ENCODE data around the gene ZNF467.

The ZNF467 gene

DNA sequence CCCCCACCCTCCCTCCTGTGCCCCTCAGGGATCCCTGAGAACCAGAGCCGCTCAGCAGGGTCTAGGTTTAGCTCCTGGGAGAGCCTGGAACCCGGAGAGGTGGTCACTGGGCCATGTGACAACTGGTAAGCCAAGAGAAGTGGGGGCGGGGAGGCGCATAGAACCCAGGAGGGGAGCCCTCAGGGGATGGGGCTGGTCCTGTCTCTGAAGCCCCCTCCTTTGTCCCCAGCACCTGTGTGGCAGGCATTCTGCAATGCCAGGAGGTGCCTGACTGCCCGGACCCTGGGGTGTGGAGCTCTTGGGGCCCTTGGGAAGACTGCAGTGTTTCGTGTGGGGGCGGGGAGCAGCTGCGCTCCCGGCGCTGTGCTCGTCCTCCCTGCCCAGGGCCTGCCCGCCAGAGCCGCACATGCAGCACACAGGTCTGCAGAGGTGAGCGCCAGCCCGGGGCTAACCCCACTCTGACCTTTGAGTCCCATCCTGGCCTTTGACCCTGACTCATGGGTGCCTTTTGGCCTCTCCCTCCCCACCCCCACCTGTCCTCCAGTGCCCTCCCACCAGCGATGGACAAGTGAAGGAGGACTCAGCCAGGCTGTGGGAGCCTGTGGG lies 42.4 kb upstream of the ZNF467 start:
- ATAC-seq (replicated peaks) (no peak), DNase-seq (no peak)
- no peak overlapping the region for H3K4me3 Mint-ChIP-seq
- H3K27ac Mint-ChIP-seq, result no peak overlapping the region
- H3K36me3 Mint-ChIP-seq, result no peaks in the 10 kb centered on the region
- no peaks in the 10 kb centered on the region for H3K9me3 Mint-ChIP-seq
- H3K4me1 Mint-ChIP-seq, result no peaks in the 10 kb centered on the region
- H3K27me3 Mint-ChIP-seq, result peaks cover 4 to 6% of the 10 kb centered on the region in 2 donors

- H3K27ac Mint-ChIP-seq, result no peak overlapping the region
- no peak overlapping the region for H3K4me3 Mint-ChIP-seq
- no peaks in the 10 kb centered on the region for H3K4me1 Mint-ChIP-seq
- peaks cover 4 to 6% of the 10 kb centered on the region in 2 donors for H3K27me3 Mint-ChIP-seq
- no peaks in the 10 kb centered on the region for H3K9me3 Mint-ChIP-seq
- ATAC-seq (replicated peaks) (no peak), DNase-seq (no peak)
- H3K36me3 Mint-ChIP-seq, result no peaks in the 10 kb centered on the region
Measured at GRCh38 chr7:149815121-149815520, 41.7 kb upstream of the ZNF467 start.

GRCh38 chr7:149814494-149814893 lies 41.1 kb upstream of the ZNF467 start:
- no peaks in the 10 kb centered on the region for H3K9me3 Mint-ChIP-seq
- no peaks in the 10 kb centered on the region for H3K36me3 Mint-ChIP-seq
- H3K27ac Mint-ChIP-seq, result no peak overlapping the region
- no peak overlapping the region for H3K4me3 Mint-ChIP-seq
- ATAC-seq (replicated peaks), result no peak
- peaks cover 6 to 10% of the 10 kb centered on the region in 2 donors for H3K27me3 Mint-ChIP-seq
- no peaks in the 10 kb centered on the region for H3K4me1 Mint-ChIP-seq
- no peak for DNase-seq

GRCh38 chr7:149813254-149814035 lies 40.1 kb upstream of the ZNF467 start:
- H3K9me3 Mint-ChIP-seq, result no peaks in the 10 kb centered on the region
- H3K27ac Mint-ChIP-seq, result no peak overlapping the region
- no peak overlapping the region for H3K4me3 Mint-ChIP-seq
- no peaks in the 10 kb centered on the region for H3K36me3 Mint-ChIP-seq
- ATAC-seq (replicated peaks) (no peak), DNase-seq (no peak)
- H3K4me1 Mint-ChIP-seq, result no peaks in the 10 kb centered on the region
- peaks cover 6 to 10% of the 10 kb centered on the region in 2 donors for H3K27me3 Mint-ChIP-seq

- no peak overlapping the region for H3K27ac Mint-ChIP-seq
- no peak overlapping the region for H3K4me3 Mint-ChIP-seq
- no peaks in the 10 kb centered on the region for H3K9me3 Mint-ChIP-seq
- ATAC-seq (replicated peaks), result no peak
- H3K27me3 Mint-ChIP-seq, result peaks cover 4 to 17% of the 10 kb centered on the region in 2 donors
- DNase-seq, result no peak
- H3K4me1 Mint-ChIP-seq, result no peaks in the 10 kb centered on the region
- H3K36me3 Mint-ChIP-seq, result no peaks in the 10 kb centered on the region
Measured at GRCh38 chr7:149811831-149812490, 38.6 kb upstream of the ZNF467 start.

DNA sequence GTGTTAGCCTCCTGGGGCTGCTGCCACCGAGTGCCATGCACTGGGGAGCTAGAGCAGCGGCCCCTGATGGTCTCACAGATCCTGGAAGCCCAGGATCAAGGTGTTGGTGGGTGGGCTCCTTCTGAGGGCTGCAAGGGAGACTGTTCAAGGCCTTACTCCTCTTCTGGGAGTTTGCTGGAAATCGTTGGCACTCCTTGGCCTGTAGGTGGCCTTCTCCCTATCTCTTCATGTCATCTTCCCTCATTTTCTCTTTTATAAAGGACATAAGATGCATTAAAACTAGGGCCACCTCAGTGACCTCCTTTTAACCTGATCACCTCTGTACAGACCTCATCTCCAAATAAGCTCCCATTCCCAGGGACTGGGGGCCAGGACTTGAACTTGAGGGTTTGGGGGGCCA lies 37.8 kb upstream of the ZNF467 start:
- ATAC-seq (replicated peaks) (no peak), DNase-seq (no peak)
- no peaks in the 10 kb centered on the region for H3K9me3 Mint-ChIP-seq
- no peaks in the 10 kb centered on the region for H3K4me1 Mint-ChIP-seq
- no peaks in the 10 kb centered on the region for H3K36me3 Mint-ChIP-seq
- peaks cover 1 to 22% of the 10 kb centered on the region in 2 donors for H3K27me3 Mint-ChIP-seq
- no peak overlapping the region for H3K4me3 Mint-ChIP-seq
- no peak overlapping the region for H3K27ac Mint-ChIP-seq

DNA sequence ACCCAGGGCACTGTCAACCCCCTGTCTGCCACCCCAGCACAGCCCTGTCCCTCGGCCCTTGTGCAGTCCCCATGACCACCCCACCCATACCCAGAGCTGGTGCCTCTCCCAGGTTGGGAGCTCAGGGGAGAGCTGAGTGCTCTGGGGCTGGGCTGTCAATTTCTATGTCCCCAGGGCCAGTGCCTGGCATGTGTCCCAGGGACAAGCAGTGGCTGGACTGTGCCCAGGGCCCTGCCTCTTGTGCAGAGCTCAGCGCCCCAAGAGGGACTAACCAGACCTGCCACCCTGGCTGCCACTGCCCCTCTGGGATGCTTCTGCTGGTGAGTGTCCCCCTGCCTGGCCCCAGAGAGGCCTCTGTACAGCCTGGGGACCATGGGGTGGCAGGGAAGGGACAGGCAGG lies 35.8 kb upstream of the ZNF467 start:
- no peak overlapping the region for H3K4me3 Mint-ChIP-seq
- H3K27me3 Mint-ChIP-seq, result peaks cover 10 to 30% of the 10 kb centered on the region in 2 donors
- no peak overlapping the region for H3K27ac Mint-ChIP-seq
- H3K9me3 Mint-ChIP-seq, result no peaks in the 10 kb centered on the region
- DNase-seq (no peak), ATAC-seq (replicated peaks) (no peak)
- H3K36me3 Mint-ChIP-seq, result no peaks in the 10 kb centered on the region
- no peaks in the 10 kb centered on the region for H3K4me1 Mint-ChIP-seq

- Mint-ChIP-seq H3K36me3 (no peaks in the 10 kb centered on the region), H3K27ac (no peak overlapping the region), H3K4me3 (no peak overlapping the region), H3K4me1 (no peaks in the 10 kb centered on the region), H3K27me3 (peaks cover 11 to 25% of the 10 kb centered on the region in 2 donors), H3K9me3 (no peaks in the 10 kb centered on the region)
- DNase-seq (no peak), ATAC-seq (replicated peaks) (no peak)
Measured at GRCh38 chr7:149808311-149808710, 34.9 kb upstream of the ZNF467 start.

- DNase-seq, result no peak
- Mint-ChIP-seq H3K4me1 (no peaks in the 10 kb centered on the region), H3K9me3 (no peaks in the 10 kb centered on the region), H3K36me3 (no peaks in the 10 kb centered on the region), H3K27ac (no peak overlapping the region), H3K4me3 (no peak overlapping the region), H3K27me3 (peaks cover 11 to 25% of the 10 kb centered on the region in 2 donors)
- no peak for ATAC-seq (replicated peaks)
Measured at GRCh38 chr7:149806726-149807125, 33.3 kb upstream of the ZNF467 start.

- H3K27me3 Mint-ChIP-seq, result peaks cover 11 to 20% of the 10 kb centered on the region in 2 donors
- H3K4me1 Mint-ChIP-seq, result no peaks in the 10 kb centered on the region
- no peaks in the 10 kb centered on the region for H3K36me3 Mint-ChIP-seq
- no peak for ATAC-seq (replicated peaks)
- no peak for DNase-seq
- no peak overlapping the region for H3K27ac Mint-ChIP-seq
- no peaks in the 10 kb centered on the region for H3K9me3 Mint-ChIP-seq
- H3K4me3 Mint-ChIP-seq, result no peak overlapping the region
Measured at GRCh38 chr7:149804106-149804505, 30.7 kb upstream of the ZNF467 start.

DNA sequence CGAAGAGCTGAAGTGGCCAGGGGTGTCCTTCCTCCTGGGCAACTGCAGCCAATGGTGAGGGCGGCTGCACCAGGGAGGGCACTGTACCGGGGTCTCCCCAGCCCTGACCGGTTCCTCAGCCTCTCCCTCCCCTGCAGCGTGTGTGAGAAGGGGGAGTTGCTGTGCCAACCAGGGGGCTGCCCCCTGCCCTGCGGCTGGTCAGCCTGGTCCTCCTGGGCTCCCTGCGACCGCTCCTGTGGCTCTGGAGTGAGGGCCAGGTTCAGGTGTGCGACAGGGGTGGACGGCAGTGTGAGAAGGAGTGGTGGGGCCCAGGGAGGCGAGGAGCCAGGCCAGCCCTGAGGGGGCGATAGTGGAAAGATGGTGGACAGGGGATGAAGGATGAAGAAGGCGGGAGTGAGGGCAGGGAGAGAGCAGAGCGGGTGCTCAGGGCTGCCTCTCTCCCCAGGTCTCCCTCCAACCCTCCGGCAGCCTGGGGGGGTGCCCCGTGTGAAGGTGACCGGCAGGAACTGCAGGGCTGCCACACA lies 30.2 kb upstream of the ZNF467 start:
- peaks cover 11 to 20% of the 10 kb centered on the region in 2 donors for H3K27me3 Mint-ChIP-seq
- H3K4me1 Mint-ChIP-seq, result no peaks in the 10 kb centered on the region
- no peak for ATAC-seq (replicated peaks)
- no peaks in the 10 kb centered on the region for H3K36me3 Mint-ChIP-seq
- no peaks in the 10 kb centered on the region for H3K9me3 Mint-ChIP-seq
- no peak overlapping the region for H3K27ac Mint-ChIP-seq
- no peak overlapping the region for H3K4me3 Mint-ChIP-seq
- no peak for DNase-seq

DNA sequence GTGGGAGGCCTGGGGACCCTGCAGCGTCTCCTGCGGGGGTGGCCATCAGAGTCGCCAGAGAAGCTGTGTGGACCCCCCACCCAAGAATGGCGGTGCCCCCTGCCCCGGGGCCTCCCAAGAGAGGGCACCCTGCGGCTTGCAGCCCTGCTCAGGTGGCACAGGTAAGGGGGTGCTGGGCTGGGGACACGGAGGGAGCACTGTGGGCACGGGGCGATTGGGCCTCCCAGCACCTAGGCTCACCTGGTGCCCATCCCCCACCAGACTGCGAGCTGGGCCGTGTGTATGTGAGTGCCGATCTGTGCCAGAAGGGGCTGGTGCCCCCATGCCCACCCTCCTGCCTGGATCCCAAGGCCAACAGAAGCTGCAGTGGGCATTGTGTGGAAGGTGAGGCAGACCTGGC lies 29.6 kb upstream of the ZNF467 start:
- DNase-seq (no peak), ATAC-seq (replicated peaks) (no peak)
- H3K4me1 Mint-ChIP-seq, result no peaks in the 10 kb centered on the region
- H3K4me3 Mint-ChIP-seq, result no peak overlapping the region
- H3K27me3 Mint-ChIP-seq, result peaks cover 11 to 20% of the 10 kb centered on the region in 2 donors
- no peaks in the 10 kb centered on the region for H3K9me3 Mint-ChIP-seq
- H3K27ac Mint-ChIP-seq, result no peak overlapping the region
- no peaks in the 10 kb centered on the region for H3K36me3 Mint-ChIP-seq

DNA sequence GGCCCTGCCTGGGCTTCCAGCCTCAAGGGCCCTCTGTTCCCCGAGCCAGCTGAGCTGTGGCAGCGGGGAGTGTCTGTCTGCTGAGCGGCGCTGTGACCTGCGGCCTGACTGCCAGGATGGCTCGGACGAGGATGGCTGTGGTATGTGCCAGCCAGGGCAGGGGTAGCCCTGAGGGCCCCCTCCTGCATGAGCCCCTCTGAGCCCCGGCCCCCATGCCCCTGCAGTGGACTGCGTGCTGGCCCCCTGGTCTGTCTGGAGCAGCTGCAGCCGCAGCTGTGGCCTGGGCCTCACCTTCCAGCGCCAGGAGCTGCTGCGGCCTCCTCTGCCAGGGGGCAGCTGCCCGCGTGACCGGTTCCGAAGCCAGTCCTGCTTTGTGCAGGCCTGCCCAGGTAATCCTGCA lies 28.4 kb upstream of the ZNF467 start:
- Mint-ChIP-seq H3K27me3 (peaks cover 11 to 12% of the 10 kb centered on the region in 2 donors), H3K9me3 (no peaks in the 10 kb centered on the region), H3K36me3 (no peaks in the 10 kb centered on the region), H3K27ac (no peak overlapping the region), H3K4me3 (no peak overlapping the region), H3K4me1 (no peaks in the 10 kb centered on the region)
- no peak for DNase-seq
- ATAC-seq (replicated peaks), result no peak

DNA sequence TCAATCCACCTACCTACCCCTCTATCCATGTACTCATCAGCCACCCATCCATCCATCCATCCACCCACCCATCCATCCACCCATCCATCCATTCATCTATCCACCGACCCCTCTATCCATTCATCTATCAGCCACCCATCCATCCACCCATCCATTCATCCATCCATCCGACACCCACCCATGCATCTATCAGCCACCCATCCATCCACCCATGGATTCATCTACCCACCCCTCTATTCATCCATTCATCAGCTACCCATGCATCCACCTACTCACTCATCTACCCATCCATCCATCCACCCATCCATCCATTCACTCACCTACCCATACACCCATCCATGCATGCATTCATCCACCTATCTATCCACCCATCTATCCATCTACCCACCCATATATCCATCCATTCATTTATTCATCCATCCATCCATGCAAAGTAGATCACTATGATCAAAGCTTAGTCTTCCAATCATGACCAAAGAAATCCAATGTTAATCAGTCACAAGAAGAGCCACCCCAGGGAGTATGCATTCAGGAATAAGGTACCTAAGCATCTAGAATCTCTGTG lies 27.7 kb upstream of the ZNF467 start:
- H3K4me1 Mint-ChIP-seq, result no peaks in the 10 kb centered on the region
- H3K27ac Mint-ChIP-seq, result no peak overlapping the region
- H3K36me3 Mint-ChIP-seq, result no peaks in the 10 kb centered on the region
- ATAC-seq (replicated peaks) (no peak), DNase-seq (no peak)
- H3K27me3 Mint-ChIP-seq, result peaks cover 6 to 8% of the 10 kb centered on the region in 2 donors
- no peaks in the 10 kb centered on the region for H3K9me3 Mint-ChIP-seq
- H3K4me3 Mint-ChIP-seq, result no peak overlapping the region
